Psoas muscle (tissue), 8 donors: ENCODE measurements around the gene VTCN1. TPM values are rescaled to one million over a fixed set of nuclear protein-coding genes. Genes with fewer than 3 reads are reported as not detected.

Experiments used
- ATAC-seq, 4 donors: fragments of 200-7000 bp; cut with Tn5 transposase; one replicate each; pipeline ENCODE4 v1.9.1; 2020; ENCODE audit warnings: moderate library complexity in 3 of 4, mild to moderate bottlenecking in 2 of 4
- DNase-seq, 2 donors: peaks; one replicate each; pipeline ENCODE4 v3.0.0-alpha.2; 2020
- H3K27ac ChIP-seq: fragments of 200-600 bp; one replicate; pipeline ENCODE4 v1.8.0; 2022
- H3K27me3 ChIP-seq, 3 donors: fragments of 200-600 bp in 1 of 3; one replicate each; pipeline versions ENCODE4 v1.6.1 to v1.8.0; 2013 to 2022; ENCODE audit warnings: low read length in 2 of 3, mild to moderate bottlenecking in 2 of 3, moderate library complexity in 1 of 3; ENCODE audit not compliant: insufficient read depth in 3 of 3
- H3K36me3 ChIP-seq, 2 donors: fragments of 200-600 bp in 1 of 2; one replicate each; pipeline versions ENCODE4 v1.6.1 to v1.8.0; 2013 to 2022; ENCODE audit warnings: low read depth in 1 of 2, mild to moderate bottlenecking in 1 of 2, moderate library complexity in 1 of 2; ENCODE audit not compliant: insufficient read depth in 1 of 2
- H3K4me1 ChIP-seq: fragments of 200-600 bp; one replicate; pipeline ENCODE4 v1.8.0; 2022
- H3K4me3 ChIP-seq: fragments of 200-600 bp; one replicate; pipeline ENCODE4 v1.8.0; 2022; ENCODE audit warnings: mild to moderate bottlenecking
- H3K9me3 ChIP-seq: fragments of 200-600 bp; one replicate; pipeline ENCODE4 v1.8.0; 2022
- WGBS, 3 donors: extraction: QIAGEN DNeasy Blood & Tissue Kit; methylation state at CpG; one replicate each; pipeline versions ENCODE4 v1.1.6 to v1.1.7; 2013; 5-methylcytosine and 5-hydroxymethylcytosine counted together
- intact Hi-C, 2 donors: fragments of 100-400 bp; cut with DNase I; formaldehyde crosslinking; loops; one replicate each; pipeline versions ENCODE4 v1.11.0 to v1.14.2; 2022
- polyA plus RNA-seq, 3 donors: library from polyadenylated mRNA; stranded (reverse); fragments of 200-250 nt; gene quantifications; one replicate each; pipeline ENCODE4 v1.2.3, GENCODE V29; 2013
- total RNA-seq, 4 donors: library from RNA; stranded (reverse); fragmentation: NEBNext Ultra II Directional in 2 of 4; extraction: Animal tissue kit (Norgen Biotek cat#: 25700) in 2 of 4; gene quantifications; one replicate each; pipeline versions ENCODE4 v1.2.1 to v1.2.4, GENCODE V29; 2021 to 2023
- TF ChIP-seq, protein P1 (sequence below): fragments of 200-600 bp; IDR thresholded peaks from one replicate; pipeline ENCODE4 v1.8.0; 2022; ENCODE audit warnings: antibody characterized with exemption
- donor health status: healthy with polysubstance abuse.
- donor health status: DM: no; HTN: no; CAD: no; lungs with moderate emphysema.
- donor health status: Bipolar disorder and iron deficiency.
- donor health status: healthy.
- donor health status: DM: yes; HTN: yes; CAD: no.
- donor health status: DM: no; HTN: no; CAD: no.
- donor health status: DM: no; HTN: no; CAD: no.
- donor health status: DM: yes; HTN: yes; CAD: no.

The VTCN1 gene
- total and polyA plus RNA-seq, 7 donors, result 0.03 to 0.22 (median 0.09) TPM; not detected in 4

DNA sequence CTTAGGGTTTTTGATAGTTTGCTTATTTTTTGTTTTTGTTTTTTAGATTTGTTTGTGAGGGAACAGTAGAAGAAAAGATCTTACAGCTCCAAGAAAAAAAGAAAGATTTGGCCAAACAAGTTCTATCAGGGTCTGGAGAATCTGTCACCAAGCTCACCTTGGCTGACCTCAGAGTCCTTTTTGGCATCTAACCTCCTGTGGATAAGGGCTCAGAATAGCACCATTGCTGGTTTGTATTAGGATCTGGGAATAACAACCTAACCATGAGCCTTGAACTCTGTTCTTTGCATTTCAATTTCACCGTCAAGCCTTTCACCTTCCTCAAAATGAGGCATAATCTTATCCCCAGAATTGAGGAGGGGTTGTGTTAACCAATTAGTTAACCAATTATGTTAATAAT is 109.4 kb downstream of the VTCN1 start:
- no peak for DNase-seq
- Histone ChIP-seq H3K9me3 (no peaks in the 10 kb centered on the region), H3K27me3 (no peaks in the 10 kb centered on the region), H3K4me1 (peaks cover 20% of the 10 kb centered on the region), H3K36me3 (peaks cover 0 to 16% of the 10 kb centered on the region in 2 donors), H3K27ac (no peak overlapping the region), H3K4me3 (no peak overlapping the region)
- 45 to 70% (median 50%) methylated on average over 1 of the region's 1 CpG for WGBS, 3 donors
- intact Hi-C loops, result no loop called here
- ATAC-seq, result peak in 1 of 4 donors; percentile 50
- TF ChIP-seq, protein P1, sequence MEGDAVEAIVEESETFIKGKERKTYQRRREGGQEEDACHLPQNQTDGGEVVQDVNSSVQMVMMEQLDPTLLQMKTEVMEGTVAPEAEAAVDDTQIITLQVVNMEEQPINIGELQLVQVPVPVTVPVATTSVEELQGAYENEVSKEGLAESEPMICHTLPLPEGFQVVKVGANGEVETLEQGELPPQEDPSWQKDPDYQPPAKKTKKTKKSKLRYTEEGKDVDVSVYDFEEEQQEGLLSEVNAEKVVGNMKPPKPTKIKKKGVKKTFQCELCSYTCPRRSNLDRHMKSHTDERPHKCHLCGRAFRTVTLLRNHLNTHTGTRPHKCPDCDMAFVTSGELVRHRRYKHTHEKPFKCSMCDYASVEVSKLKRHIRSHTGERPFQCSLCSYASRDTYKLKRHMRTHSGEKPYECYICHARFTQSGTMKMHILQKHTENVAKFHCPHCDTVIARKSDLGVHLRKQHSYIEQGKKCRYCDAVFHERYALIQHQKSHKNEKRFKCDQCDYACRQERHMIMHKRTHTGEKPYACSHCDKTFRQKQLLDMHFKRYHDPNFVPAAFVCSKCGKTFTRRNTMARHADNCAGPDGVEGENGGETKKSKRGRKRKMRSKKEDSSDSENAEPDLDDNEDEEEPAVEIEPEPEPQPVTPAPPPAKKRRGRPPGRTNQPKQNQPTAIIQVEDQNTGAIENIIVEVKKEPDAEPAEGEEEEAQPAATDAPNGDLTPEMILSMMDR, result no peak

DNA sequence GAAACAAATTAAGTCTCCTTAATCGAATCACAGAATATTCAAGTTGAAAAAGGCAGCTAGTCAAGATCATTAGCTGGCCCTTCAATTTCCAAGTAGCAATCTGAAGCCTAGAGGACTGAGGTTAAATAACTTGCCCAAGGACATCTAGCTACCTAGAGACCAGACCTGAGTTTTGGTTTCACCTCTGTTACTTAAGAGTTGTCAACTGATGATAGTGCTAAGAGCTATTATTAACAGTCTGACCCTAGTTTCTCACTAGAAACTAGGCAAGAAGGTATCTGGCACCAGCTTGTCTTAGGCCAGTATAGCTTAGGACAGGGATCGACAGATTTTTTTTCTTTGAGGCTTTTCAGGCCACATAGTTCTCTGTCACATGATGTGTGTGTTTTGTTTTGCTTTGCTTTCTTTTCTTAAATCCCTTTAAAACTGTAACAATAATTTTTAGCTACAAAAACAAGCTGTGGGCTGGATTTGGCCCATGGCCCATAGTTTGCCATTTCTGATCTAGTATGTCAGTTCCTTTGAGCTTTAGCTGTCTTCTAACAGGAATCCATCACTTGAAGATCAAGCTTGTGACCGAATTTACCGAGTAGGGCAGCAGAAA is 112.3 kb downstream of the VTCN1 start:
- Histone ChIP-seq H3K27ac (peak overlapping the region; percentile 64), H3K4me1 (peaks cover 36% of the 10 kb centered on the region), H3K36me3 (peaks cover 0 to 8% of the 10 kb centered on the region in 2 donors), H3K4me3 (no peak overlapping the region), H3K27me3 (no peaks in the 10 kb centered on the region), H3K9me3 (no peaks in the 10 kb centered on the region)
- TF ChIP-seq, protein P1, result no peak
- peak in 3 of 4 donors; percentile 32 to 70 (median 38) for ATAC-seq
- WGBS, 3 donors, result 89 to 92% (median 89%) methylated on average over 4 of the region's 4 CpGs
- intact Hi-C loops, result no loop called here
- DNase-seq, result no peak

DNA sequence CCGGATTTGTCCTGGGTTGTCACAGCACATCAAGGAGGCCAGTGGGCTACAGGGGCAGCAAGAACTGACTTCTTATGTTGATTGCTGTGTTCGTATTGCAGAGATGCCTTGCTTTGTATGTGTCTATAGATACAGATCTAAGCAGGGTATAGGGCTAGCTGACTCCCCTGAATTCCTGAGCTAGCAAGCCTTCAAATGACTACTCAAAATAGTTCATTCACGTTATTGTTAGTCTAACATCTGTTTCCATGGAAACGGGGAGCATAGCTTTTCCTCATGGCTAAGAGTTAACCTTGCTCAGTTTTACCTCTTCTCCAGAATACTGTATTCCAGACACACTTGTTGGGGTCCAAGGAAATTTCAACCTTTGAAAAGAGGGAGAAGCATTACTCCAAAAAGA is 113.3 kb downstream of the VTCN1 start:
- H3K36me3 ChIP-seq, result no peaks in the 10 kb centered on the region

DNA sequence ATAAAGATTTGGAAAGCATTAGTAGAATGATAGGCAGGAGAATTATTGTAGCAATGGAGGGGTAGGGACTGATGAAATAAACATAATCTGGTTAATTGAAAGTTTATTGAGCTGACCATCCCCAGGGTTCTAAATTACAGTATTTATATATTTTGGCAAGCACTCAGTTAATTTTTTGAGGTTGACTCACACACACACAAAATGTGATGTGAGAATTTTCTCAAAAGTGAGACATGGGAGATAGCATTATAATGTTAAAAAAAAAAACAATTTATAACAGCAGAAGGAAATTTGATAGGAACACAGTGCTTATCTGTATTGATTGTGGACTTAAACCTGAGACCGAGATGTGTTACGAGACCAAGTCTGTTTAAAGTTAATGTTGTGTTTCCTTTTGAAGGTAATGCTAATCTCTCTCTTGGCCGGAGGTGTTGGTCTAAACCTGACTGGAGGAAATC is 113.7 kb downstream of the VTCN1 start:
- ATAC-seq (no peak), DNase-seq (no peak)
- Histone ChIP-seq H3K9me3 (no peaks in the 10 kb centered on the region), H3K36me3 (no peaks in the 10 kb centered on the region), H3K27ac (no peak overlapping the region), H3K27me3 (no peaks in the 10 kb centered on the region), H3K4me1 (peaks cover 48% of the 10 kb centered on the region), H3K4me3 (no peak overlapping the region)
- TF ChIP-seq, protein P1, result no peak
- 39 to 91% (median 68%) methylated on average over 3 of the region's 3 CpGs for whole genome bisulfite sequencing, 3 donors
- intact Hi-C loops, result loop anchor here (2.0 kb wide), 2 partner anchors 14 to 20 kb away; no protein-coding TSS in a partner anchor

More for the DNA sequence above, 113.3 kb downstream of the VTCN1 start:
- 66 to 80% (median 74%) methylated on average over 4 of the region's 4 CpGs for WGBS, 3 donors
- H3K27ac ChIP-seq, result no peak overlapping the region
- DNase-seq (no peak), ATAC-seq (no peak)
- intact Hi-C loops, result loop anchor here (2.0 kb wide), 2 partner anchors 13 to 19 kb away; no protein-coding TSS in a partner anchor
- H3K9me3 ChIP-seq, result no peaks in the 10 kb centered on the region
- H3K4me3 ChIP-seq, result no peak overlapping the region
- H3K27me3 ChIP-seq, result no peaks in the 10 kb centered on the region
- H3K4me1 ChIP-seq, result peaks cover 43% of the 10 kb centered on the region
- TF ChIP-seq, protein P1, result no peak
